ENCODE measurements around the gene KANSL1L. TPM values are rescaled to one million over a fixed set of nuclear protein-coding genes. Genes with fewer than 3 reads are reported as not detected.

Gene KANSL1L
- total RNA-seq, 1 donor from 2014 or later, result 32.7 TPM

DNA sequence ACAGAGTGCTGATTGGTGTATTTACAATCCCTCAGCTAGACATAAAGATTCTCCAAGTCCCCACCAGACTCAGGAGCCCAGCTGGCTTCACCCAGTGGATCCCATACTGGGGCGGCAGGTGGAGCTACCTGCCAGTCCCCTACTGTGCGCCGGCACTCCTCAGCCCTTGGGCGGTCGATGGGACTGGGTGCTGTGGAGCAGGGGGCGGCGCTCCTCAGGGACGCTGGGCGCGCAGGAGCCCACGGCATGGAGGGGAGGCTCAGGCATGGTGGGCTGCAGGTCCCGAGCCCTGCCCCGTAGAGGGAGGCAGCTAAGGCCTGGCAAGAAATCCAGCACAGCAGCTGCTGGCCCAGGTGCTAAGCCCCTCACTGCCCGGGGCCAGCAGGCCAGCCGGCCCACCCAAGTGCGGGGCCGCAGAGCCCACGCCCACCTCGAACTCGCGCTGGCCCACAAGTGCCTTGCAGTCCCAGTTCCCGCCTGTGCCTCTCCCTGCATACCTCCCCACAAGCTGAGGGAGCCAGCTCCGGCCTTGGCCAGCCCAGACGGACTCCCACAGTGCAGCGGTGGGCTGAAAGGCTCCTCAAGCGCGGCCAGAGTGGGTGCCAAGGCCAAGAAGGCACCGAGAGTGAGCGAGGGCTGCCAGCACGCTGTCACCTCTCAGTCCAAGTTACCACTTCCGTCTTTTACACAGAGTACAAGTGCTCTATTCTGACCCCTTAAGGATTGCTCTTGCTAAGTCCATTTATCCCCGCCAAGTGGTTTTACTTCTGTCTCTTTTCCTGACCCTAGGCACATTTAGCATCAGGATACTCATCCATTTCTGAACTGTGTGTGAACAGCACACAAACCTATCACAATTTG, 170.5 kb downstream of the KANSL1L start:
- Mint-ChIP-seq H3K4me1 (ENCODE audit: low read depth) (peaks cover 11% of the 10 kb centered on the region), H3K36me3 (ENCODE audit: insufficient read depth) (no peaks in the 10 kb centered on the region), H3K27me3 (no peaks in the 10 kb centered on the region), H3K4me3 (ENCODE audit: low read depth) (no peak overlapping the region), H3K9me3 (ENCODE audit: low read depth) (no peaks in the 10 kb centered on the region), H3K27ac (no peak overlapping the region)
- no peak for DNase-seq (ENCODE audit: low spot score, unreplicated experiment)
- TF ChIP-seq, protein P1, sequence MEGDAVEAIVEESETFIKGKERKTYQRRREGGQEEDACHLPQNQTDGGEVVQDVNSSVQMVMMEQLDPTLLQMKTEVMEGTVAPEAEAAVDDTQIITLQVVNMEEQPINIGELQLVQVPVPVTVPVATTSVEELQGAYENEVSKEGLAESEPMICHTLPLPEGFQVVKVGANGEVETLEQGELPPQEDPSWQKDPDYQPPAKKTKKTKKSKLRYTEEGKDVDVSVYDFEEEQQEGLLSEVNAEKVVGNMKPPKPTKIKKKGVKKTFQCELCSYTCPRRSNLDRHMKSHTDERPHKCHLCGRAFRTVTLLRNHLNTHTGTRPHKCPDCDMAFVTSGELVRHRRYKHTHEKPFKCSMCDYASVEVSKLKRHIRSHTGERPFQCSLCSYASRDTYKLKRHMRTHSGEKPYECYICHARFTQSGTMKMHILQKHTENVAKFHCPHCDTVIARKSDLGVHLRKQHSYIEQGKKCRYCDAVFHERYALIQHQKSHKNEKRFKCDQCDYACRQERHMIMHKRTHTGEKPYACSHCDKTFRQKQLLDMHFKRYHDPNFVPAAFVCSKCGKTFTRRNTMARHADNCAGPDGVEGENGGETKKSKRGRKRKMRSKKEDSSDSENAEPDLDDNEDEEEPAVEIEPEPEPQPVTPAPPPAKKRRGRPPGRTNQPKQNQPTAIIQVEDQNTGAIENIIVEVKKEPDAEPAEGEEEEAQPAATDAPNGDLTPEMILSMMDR (IDR thresholded peaks at IDR 0.05; ENCODE audit: unreplicated experiment), result no peak

DNA sequence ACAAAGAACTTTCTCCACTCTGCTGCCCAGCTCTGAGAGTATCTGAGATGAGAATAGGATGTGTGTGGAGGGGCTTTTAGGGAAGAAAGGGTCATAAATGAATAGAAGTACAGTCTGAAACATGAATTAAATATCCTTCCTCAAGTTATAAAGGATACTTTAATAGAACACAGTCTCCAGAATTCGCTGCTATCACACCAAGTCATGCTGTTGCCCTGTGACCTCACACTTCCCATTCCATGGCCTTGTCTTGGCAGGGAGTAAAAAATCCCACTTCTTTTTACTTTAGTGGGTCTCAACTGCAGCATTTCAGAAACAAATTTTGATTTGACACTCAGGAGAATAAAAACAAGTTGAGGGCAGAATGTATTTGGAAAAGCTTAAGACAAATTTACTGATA, 172.6 kb downstream of the KANSL1L start:
- Mint-ChIP-seq H3K4me1 (ENCODE audit: low read depth) (peaks cover 5% of the 10 kb centered on the region), H3K27ac (no peak overlapping the region), H3K36me3 (ENCODE audit: insufficient read depth) (no peaks in the 10 kb centered on the region), H3K9me3 (ENCODE audit: low read depth) (no peaks in the 10 kb centered on the region), H3K4me3 (ENCODE audit: low read depth) (no peak overlapping the region), H3K27me3 (peaks cover 6% of the 10 kb centered on the region)
- DNase-seq (ENCODE audit: low spot score, unreplicated experiment), result no peak
- TF ChIP-seq, protein P1 (IDR thresholded peaks at IDR 0.05; ENCODE audit: unreplicated experiment), result no peak

DNA sequence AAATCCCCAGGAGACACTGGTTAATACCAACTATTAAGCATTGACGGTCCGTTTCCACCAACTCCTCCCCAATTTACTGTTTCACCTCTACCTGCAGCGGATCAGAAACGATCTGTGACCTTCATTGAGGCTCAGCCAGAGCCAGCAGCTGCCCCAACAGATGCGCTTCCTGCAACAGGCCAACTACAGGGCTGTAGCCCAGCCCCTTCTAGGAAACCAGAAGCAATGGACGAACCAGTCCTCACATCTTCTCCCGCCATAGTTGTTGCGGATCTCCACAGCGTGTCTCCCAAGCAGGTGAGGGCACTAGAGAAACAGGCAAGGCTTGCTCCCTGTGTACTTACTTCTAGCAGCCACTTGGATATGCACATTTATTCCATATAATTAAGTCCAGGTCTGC, 177.2 kb downstream of the KANSL1L start:
- no peaks in the 10 kb centered on the region for H3K36me3 Mint-ChIP-seq (ENCODE audit: insufficient read depth)
- H3K27me3 Mint-ChIP-seq, result peaks cover 12% of the 10 kb centered on the region
- DNase-seq (ENCODE audit: low spot score, unreplicated experiment), result no peak
- no peak overlapping the region for H3K27ac Mint-ChIP-seq
- TF ChIP-seq, protein P1 (IDR thresholded peaks at IDR 0.05; ENCODE audit: unreplicated experiment), result no peak
- H3K9me3 Mint-ChIP-seq (ENCODE audit: low read depth), result no peaks in the 10 kb centered on the region
- no peak overlapping the region for H3K4me3 Mint-ChIP-seq (ENCODE audit: low read depth)
- no peaks in the 10 kb centered on the region for H3K4me1 Mint-ChIP-seq (ENCODE audit: low read depth)

DNA sequence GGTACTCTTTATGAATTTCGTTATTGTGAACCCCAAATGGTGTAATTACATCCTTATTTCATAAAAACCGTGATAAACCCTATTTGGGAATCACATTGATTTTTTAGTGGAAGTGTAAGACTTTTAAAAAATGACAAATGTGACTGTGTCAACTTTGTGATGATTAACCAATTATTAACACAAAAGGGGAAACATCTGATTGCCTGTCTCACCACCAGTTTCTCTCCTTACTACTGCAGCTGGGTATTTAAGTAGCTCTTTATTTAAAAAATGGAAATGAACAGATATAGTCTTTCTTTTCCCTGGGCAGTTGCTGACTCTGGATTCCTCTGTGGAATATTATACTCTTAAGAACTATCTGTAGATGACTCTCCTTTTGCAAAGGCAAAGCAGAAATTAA, 180.4 kb downstream of the KANSL1L start:
- Mint-ChIP-seq H3K9me3 (ENCODE audit: low read depth) (no peaks in the 10 kb centered on the region), H3K4me1 (ENCODE audit: low read depth) (no peaks in the 10 kb centered on the region), H3K27me3 (peaks cover 17% of the 10 kb centered on the region), H3K36me3 (ENCODE audit: insufficient read depth) (no peaks in the 10 kb centered on the region), H3K27ac (no peak overlapping the region), H3K4me3 (ENCODE audit: low read depth) (no peak overlapping the region)
- no peak for DNase-seq (ENCODE audit: low spot score, unreplicated experiment)
- TF ChIP-seq, protein P1 (IDR thresholded peaks at IDR 0.05; ENCODE audit: unreplicated experiment), result no peak

DNA sequence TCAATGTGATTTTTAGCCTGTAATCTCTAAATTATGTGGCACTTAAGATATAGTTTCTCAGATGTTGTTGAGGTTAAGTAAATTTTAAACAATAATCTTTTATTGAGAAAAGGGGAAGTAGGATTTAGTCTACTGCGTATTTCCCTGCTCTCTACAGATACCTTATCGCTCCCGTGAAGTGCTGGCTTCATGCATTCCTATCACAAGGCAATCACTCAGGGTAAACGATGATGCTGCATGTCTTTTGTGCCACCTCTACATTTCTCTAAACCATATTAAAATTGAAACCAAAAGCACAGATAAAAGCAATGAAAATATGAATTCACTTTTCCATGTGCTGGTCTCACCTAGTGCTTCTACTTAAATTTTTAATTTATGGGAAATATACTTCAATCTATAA, 183.2 kb downstream of the KANSL1L start:
- H3K4me3 Mint-ChIP-seq (ENCODE audit: low read depth), result no peak overlapping the region
- no peak overlapping the region for H3K27ac Mint-ChIP-seq
- H3K9me3 Mint-ChIP-seq (ENCODE audit: low read depth), result no peaks in the 10 kb centered on the region
- peaks cover 23% of the 10 kb centered on the region for H3K27me3 Mint-ChIP-seq
- TF ChIP-seq, protein P1 (IDR thresholded peaks at IDR 0.05; ENCODE audit: unreplicated experiment), result no peak
- DNase-seq (ENCODE audit: low spot score, unreplicated experiment), result no peak
- no peaks in the 10 kb centered on the region for H3K36me3 Mint-ChIP-seq (ENCODE audit: insufficient read depth)
- H3K4me1 Mint-ChIP-seq (ENCODE audit: low read depth), result no peaks in the 10 kb centered on the region
